Germinal center (tissue), 1 donor: ENCODE data around the gene PDGFD.

ENCODE experiments used
- DNase-seq: peaks from one replicate; pipeline ENCODE4 v3.0.0; 2012; ENCODE audit warnings: mixed read lengths, low spot score

The PDGFD gene

DNA sequence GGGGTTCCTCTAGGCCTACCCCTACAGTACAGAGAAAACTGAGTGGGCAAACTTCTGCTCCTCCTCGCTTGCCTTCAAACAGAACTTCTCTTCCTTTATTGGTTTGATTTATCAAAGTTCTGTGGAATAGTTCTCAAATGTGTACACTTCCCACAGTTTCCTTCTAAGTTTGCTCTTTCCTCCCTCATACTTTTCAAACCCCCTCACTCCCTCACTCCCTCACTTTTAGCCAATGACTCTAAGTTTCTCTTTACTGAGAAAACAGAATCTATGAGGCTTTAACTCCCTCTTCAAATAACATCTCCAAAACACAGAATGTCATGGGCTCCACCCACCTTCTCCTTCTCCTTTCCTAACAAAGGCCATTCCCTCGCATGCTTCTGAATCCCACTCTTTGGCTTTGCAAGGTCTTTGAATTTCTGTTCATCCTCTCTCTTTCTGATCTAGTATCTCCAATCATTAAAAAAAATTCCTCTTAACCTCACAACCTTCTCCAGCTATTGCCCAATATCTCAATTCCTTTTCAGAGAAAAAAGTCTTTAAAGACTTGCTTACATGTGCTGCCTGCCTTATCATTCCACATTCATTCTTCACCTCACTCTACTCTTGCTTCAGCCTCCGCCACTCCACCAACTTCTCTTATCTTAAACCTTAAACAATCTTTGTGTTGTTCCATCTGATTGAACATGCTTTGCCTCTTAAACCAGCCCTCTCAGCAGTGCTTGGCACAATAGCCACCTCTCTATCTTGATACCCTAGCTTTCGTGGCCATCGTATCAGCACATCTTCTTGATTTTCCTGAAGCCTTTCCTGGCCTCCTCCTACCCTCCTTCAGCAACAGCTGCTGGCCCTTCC lies 70.3 kb downstream of the PDGFD start:
- DNase-seq, result no peak

DNA sequence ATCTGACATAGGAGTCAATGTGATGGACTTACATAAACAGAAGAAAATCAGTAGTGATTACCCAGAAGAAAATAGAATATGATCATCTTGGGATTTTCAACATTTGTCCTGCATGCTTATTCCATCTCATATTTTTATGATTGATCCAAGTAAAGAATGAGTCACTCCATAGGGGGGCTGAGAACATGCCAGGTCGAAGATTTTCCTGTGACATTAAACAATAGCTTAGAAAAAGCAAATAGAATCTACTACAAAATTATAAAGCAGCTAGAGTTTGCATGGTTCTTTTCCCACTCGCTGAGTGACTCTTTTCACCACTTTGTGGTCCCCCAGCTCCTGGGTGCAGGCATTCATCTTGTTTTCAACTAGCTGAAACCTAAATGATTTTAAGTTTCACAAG lies 71.2 kb downstream of the PDGFD start:
- no peak for DNase-seq

- DNase-seq, result no peak
Measured at GRCh38 chr11:104091281-104092096, 72.5 kb downstream of the PDGFD start.

DNA sequence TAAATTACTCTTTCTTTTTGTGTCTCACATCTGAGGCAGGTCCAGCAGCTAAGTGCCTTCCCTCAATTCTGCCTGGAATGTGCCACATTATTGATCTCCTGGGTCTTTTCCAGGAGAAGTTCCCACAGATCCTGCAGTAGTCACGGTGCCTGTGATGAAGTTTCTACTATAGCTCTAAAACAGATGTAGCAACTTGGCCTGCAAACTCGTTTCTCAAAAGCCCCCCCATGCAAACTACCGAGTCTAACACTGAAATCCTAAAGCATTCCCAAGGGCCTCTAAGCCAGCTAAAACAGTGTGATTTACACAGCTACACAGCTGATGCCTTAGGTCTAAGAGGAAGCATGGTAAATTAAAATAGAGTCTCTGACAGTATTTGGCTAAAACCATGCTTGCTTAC lies 73.2 kb downstream of the PDGFD start:
- no peak for DNase-seq

GRCh38 chr11:104089481-104089880 lies 74.5 kb downstream of the PDGFD start:
- no peak for DNase-seq

DNA sequence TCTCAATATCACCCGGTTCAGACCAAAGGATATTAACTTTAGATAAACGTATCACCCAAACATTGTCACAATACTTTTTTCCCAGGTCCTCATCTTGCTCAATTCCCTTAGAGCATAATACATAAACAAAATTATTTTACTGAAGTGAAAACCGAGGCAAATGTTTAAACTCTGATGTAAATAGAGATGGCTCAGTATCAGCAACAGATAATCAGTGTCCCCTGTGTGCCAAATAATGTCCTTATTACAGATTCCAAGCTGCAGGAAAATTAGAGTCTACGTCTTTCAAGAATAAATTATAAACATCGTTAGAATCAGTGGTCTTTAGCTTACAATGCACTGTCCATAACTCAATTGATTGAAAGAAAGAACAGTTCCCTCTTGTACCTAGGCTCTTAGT lies 77.3 kb downstream of the PDGFD start:
- no peak for DNase-seq

DNA sequence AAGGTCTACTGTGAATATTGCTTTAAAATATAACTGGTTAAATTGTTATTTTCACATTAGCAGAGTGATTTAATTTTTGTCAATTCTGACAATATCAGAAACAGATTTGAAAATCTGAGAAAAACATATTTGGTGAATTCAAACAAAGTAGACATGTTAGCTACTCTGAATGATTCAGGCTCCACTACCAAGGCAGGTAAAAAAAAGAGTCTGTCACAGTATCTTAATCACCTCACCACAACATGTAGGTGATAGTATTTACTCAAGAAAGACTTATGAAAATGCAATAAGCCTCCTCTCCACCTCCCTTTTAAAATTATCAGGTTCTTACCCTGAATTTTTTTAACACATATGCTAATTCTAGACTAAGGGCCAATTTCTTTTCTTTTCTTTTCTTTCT lies 85.0 kb downstream of the PDGFD start:
- no peak for DNase-seq

DNA sequence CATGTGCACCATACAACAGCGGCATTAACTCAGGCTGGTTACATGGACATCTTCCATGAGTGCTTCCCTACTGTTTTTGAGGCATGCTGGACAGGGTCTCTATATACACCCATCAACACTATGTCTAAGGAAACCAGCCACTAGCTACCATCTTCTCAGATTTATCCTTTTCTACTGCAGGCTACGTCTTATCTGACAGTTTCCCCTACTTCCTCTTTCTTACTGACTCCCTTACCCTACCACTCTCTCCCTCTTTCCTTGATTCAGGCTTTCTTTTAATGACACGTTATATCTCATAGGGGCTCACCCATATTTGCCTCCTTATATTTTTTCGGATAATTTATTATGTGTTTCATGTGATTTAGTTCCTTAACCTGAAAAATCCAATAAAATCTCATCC lies 85.7 kb downstream of the PDGFD start:
- DNase-seq, result no peak

GRCh38 chr11:104076455-104076854 lies 87.5 kb downstream of the PDGFD start:
- no peak for DNase-seq

DNA sequence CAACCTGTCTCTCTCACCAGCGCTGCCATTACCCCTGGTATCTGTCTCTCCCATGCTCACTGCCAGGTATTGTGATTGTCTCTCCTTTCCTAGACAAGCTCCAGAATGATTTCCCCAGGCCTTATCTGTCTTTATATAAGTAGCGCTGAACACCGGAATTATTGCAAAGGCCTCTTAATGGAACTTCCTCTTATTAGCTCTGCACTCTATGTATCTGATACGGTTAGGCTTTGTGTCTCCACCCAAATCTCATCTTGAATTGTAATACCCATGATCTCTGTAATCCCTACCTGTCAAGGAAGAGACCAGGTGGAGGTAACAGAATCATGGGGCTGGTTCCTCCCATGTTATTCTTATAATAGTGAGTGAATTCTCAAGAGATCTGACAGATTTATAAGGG lies 88.2 kb downstream of the PDGFD start:
- DNase-seq, result no peak

DNA sequence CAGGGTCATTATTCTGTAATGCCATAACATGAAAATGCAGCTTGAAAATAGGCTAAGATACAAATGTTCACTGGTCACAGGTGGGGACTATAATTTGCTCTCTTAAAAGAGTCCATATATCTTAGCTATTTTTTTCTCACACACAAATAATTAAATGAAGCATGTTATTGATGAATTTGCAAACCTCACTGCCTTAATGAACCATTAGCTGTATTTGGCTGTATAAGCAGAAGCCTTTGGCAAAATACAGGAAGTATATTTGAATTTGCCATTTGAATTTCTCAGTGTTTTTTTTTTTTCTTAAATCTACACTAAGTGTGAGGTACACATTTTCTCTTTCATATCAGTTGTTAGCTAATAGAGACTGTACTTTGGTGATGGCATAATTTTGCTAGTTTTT lies 88.9 kb downstream of the PDGFD start:
- DNase-seq, result no peak

- DNase-seq, result peak; percentile 57
Measured at GRCh38 chr11:104073950-104074705, 89.8 kb downstream of the PDGFD start.

DNA sequence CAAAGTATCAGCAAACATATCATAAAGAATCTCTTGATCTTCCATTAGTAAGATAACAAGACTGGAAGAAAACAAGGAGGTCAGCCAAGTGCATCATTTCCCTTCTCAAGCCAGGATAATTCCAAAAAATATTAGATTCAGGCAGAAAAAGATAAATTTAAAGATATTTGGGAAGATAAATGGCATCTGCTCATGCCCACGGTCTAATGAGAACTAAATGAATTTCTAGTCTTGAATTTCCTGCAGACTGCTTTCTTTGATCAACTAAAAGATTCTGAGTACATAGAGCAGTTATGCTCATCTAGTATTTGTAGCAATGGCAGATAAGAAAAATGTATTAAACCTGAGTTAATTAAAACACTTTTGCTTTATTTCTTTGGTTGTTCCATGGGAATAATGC lies 96.4 kb downstream of the PDGFD start:
- DNase-seq, result no peak

DNA sequence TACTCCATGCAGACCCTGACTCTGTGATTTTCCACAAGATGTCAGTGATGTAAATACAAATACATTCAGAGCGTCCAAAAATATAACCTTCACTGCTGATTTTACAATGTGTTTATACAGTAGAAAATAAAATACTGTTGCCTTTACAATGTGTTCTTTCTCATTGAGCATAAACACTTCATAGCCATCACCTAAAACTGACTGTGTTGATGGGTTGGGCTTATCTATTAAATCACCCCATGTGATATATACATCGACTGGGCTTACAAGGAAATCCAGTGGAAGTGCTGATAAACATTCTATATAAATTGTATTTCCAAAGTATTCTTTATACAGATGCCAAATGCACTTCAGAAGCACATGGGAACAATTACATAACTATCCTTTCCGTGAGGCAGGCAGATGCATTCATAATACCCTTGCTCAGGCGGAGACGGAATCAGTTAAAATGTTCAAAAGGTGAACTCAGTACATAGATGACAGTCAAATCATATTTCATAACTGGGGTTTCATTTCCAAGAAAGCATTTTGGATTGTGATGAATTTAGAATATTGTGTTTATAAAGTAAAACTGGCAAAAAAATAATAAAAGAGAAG lies 99.8 kb downstream of the PDGFD start:
- DNase-seq, result no peak

GRCh38 chr11:104061853-104062521 lies 102.0 kb downstream of the PDGFD start:
- DNase-seq, result no peak

- no peak for DNase-seq
Measured at GRCh38 chr11:104060820-104061219, 103.1 kb downstream of the PDGFD start.

DNA sequence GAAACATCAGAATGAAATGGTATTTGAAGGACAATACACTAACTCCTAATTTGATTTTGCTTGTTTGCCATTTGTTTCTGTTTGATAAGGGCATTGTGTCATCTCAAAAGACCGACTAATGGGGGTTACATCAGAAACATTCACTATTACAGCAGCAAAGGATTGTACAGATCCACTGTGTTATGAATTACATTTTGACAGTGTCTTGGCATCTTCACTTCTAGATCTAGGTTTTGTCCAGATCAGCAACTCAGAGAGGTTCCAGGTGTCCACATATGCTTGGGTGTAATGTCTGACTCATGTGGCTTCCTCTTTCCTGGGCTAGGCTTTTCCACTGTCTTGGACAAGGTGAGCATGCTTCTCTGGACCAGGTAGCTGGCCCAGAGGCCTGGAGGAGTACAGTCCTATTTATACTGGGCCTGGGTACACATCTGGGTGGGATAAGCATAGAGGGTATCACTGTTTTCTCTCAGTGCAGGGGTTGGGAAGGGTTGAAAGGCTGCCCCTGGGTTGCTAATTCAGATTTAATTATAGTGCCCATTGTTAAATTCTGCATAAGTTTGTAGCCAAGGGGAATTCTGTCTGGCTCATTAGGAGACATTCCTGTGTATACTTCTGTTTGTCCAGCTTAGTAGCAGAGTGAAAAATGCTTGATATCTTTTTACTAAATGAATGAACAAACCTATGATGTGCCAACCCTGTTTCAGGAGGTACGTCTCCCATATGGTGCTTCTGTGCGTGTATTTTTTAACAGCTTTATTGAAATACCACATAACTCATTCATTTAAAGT lies 103.7 kb downstream of the PDGFD start:
- no peak for DNase-seq

GRCh38 chr11:104058680-104059079 lies 105.3 kb downstream of the PDGFD start:
- no peak for DNase-seq

DNA sequence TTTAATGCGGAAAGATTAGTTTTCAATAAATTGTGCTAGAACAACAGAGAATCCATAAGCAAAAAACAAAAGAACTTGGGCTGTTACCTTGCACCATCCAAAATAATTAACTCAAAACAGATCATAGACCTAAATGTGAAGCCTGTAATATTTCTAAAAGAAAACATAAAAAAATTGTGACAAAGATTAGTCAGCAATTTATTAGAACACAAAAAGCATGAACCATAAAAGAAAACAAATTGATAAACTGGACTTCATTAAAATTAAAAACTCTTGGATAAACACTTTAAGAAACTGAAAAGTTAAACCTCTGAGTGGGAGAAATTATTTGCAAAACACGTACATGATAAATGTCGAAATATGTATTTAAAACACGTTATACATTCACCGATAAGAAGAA lies 106.0 kb downstream of the PDGFD start:
- DNase-seq, result no peak

GRCh38 chr11:104055596-104055995 lies 108.4 kb downstream of the PDGFD start:
- no peak for DNase-seq
